ENCODE data around the gene DAP.
"Not testable (repeated sequence)": the region's sequence is repeated elsewhere in the genome, so short reads cannot be mapped to it uniquely, and the experiment has no call there.

Gene DAP

GRCh38 chr5:10780208-10780607, 19.2 kb upstream of the DAP start:
- not testable (repeated sequence) for H3K9ac ChIP-seq (ENCODE audit: low read depth, low read length, poor library complexity); H2BK120ac ChIP-seq (ENCODE audit: low read depth, low read length); H2BK15ac ChIP-seq (ENCODE audit: low read length); DNase-seq (ENCODE audit: low spot score); H3K4ac ChIP-seq (ENCODE audit: low read length); H4K8ac ChIP-seq (ENCODE audit: low read depth, low read length); H4K91ac ChIP-seq (ENCODE audit: low read depth, low read length, poor library complexity); H3K27me3 ChIP-seq (ENCODE audit: control insufficient read depth in 3 of 3, insufficient read depth in 3 of 3, low read depth in 1 of 3, low read length in 3 of 3); H3K4me1 ChIP-seq (ENCODE audit: control insufficient read depth in 2 of 2, insufficient read depth in 1 of 2, low read depth in 1 of 2, low read length in 2 of 2); H2AK5ac ChIP-seq (ENCODE audit: low read depth, low read length); H3K4me2 ChIP-seq (ENCODE audit: insufficient read depth, low read length, poor library complexity, severe bottlenecking); H3K27ac ChIP-seq (replicated peaks; ENCODE audit: low read length); H2BK5ac ChIP-seq (ENCODE audit: low read length); H3K9me3 ChIP-seq (replicated peaks in 1 of 2; ENCODE audit: control insufficient read depth in 2 of 2, insufficient read depth in 1 of 2, low read depth in 1 of 2, low read length in 2 of 2); H2AFZ ChIP-seq (ENCODE audit: low read length); H3K18ac ChIP-seq (ENCODE audit: low read length); H3K4me3 ChIP-seq (ENCODE audit: low read length in 2 of 2); H3K14ac ChIP-seq (ENCODE audit: low read length); H3K36me3 ChIP-seq (replicated peaks in 1 of 2; ENCODE audit: control insufficient read depth in 2 of 2, insufficient read depth in 2 of 2, low read length in 2 of 2); H2BK12ac ChIP-seq (ENCODE audit: low read length); H3K79me1 ChIP-seq (ENCODE audit: low read depth, low read length); H3K23ac ChIP-seq (ENCODE audit: low read depth, low read length, poor library complexity)
- no CpG with 5 or more reads among the region's 7 CpGs for WGBS, 2 donors (ENCODE audit: extremely low coverage in 2 of 2, insufficient read length in 2 of 2, insufficient replicate concordance in 1 of 2)

GRCh38 chr5:10779592-10779991, 18.6 kb upstream of the DAP start:
- Histone ChIP-seq H3K4ac (ENCODE audit: low read length) (no peak overlapping the region), H3K4me1 (ENCODE audit: control insufficient read depth in 2 of 2, insufficient read depth in 1 of 2, low read depth in 1 of 2, low read length in 2 of 2) (no peaks in the 10 kb centered on the region), H2AFZ (ENCODE audit: low read length) (no peak overlapping the region), H2BK15ac (ENCODE audit: low read length) (no peak overlapping the region), H3K4me2 (ENCODE audit: insufficient read depth, low read length, poor library complexity, severe bottlenecking) (no peak overlapping the region), H2BK12ac (ENCODE audit: low read length) (peak overlapping the region; percentile 30), H3K9me3 (replicated peaks in 1 of 2; ENCODE audit: control insufficient read depth in 2 of 2, insufficient read depth in 1 of 2, low read depth in 1 of 2, low read length in 2 of 2) (peaks cover 6% of the 10 kb centered on the region in 2 donors), H3K9ac (ENCODE audit: low read depth, low read length, poor library complexity) (no peak overlapping the region), H4K8ac (ENCODE audit: low read depth, low read length) (no peak overlapping the region), H2BK120ac (ENCODE audit: low read depth, low read length) (no peak overlapping the region), H3K79me1 (ENCODE audit: low read depth, low read length) (no peaks in the 10 kb centered on the region), H3K27ac (replicated peaks; ENCODE audit: low read length) (no peak overlapping the region), H4K91ac (ENCODE audit: low read depth, low read length, poor library complexity) (no peak overlapping the region), H3K23ac (ENCODE audit: low read depth, low read length, poor library complexity) (no peak overlapping the region), H3K36me3 (replicated peaks in 1 of 2; ENCODE audit: control insufficient read depth in 2 of 2, insufficient read depth in 2 of 2, low read length in 2 of 2) (no peaks in the 10 kb centered on the region), H3K14ac (ENCODE audit: low read length) (no peak overlapping the region), H2BK5ac (ENCODE audit: low read length) (no peak overlapping the region), H3K27me3 (ENCODE audit: control insufficient read depth in 3 of 3, insufficient read depth in 3 of 3, low read depth in 1 of 3, low read length in 3 of 3) (peaks cover 0 to 3% (median 0%) of the 10 kb centered on the region in 3 experiments), H3K4me3 (ENCODE audit: low read length in 2 of 2) (no peak overlapping the region), H3K18ac (ENCODE audit: low read length) (no peak overlapping the region), H2AK5ac (ENCODE audit: low read depth, low read length) (no peak overlapping the region)
- no peak for DNase-seq (ENCODE audit: low spot score)

DNA sequence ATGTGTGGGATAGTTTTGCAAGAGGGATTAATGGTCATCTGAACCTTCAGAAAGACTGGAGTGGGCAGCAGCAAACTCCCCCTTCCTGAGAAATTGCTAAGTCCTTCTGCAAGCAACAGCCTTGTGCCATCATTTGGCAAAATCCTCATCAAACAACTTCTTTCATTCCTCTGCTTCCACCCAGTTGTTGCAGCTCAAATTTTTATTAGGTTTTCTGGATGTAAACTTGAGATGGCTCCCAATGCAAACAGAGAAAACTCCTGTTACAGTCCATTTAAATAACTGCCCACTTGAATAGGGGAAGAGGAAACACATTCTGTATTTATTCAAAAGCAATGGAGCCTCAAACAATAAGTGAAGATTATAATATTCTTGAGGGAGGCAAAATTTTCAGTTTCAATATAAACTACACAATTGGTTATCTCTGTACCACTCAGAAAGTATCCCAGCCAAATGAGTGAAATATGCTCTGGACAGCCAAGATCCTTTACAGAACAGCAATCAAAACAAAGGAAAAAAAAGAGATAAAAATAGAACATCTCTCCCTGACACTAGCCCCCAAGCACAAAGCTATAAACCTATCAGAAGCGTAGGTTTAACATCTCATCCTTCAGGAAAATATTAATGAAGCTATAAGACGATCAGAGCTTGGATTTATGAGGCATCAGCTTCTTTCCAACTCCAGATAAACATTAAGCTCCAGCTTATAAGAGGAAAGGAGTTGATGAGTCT, 17.3 kb upstream of the DAP start:
- Histone ChIP-seq H3K36me3 (replicated peaks in 1 of 2; ENCODE audit: control insufficient read depth in 2 of 2, insufficient read depth in 2 of 2, low read length in 2 of 2) (no peaks in the 10 kb centered on the region), H3K4me1 (ENCODE audit: control insufficient read depth in 2 of 2, insufficient read depth in 1 of 2, low read depth in 1 of 2, low read length in 2 of 2) (no peaks in the 10 kb centered on the region), H4K8ac (ENCODE audit: low read depth, low read length) (no peak overlapping the region), H2BK12ac (ENCODE audit: low read length) (no peak overlapping the region), H2AK5ac (ENCODE audit: low read depth, low read length) (no peak overlapping the region), H2BK5ac (ENCODE audit: low read length) (no peak overlapping the region), H3K9me3 (replicated peaks in 1 of 2; ENCODE audit: control insufficient read depth in 2 of 2, insufficient read depth in 1 of 2, low read depth in 1 of 2, low read length in 2 of 2) (peaks cover 6% of the 10 kb centered on the region in 2 donors), H3K4me2 (ENCODE audit: insufficient read depth, low read length, poor library complexity, severe bottlenecking) (no peak overlapping the region), H3K18ac (ENCODE audit: low read length) (no peak overlapping the region), H3K4ac (ENCODE audit: low read length) (no peak overlapping the region), H3K14ac (ENCODE audit: low read length) (no peak overlapping the region), H2BK15ac (ENCODE audit: low read length) (no peak overlapping the region), H3K79me1 (ENCODE audit: low read depth, low read length) (no peaks in the 10 kb centered on the region), H2AFZ (ENCODE audit: low read length) (no peak overlapping the region), H3K9ac (ENCODE audit: low read depth, low read length, poor library complexity) (no peak overlapping the region), H3K4me3 (ENCODE audit: low read length in 2 of 2) (no peak overlapping the region), H4K91ac (ENCODE audit: low read depth, low read length, poor library complexity) (no peak overlapping the region), H2BK120ac (ENCODE audit: low read depth, low read length) (no peak overlapping the region), H3K27ac (replicated peaks; ENCODE audit: low read length) (no peak overlapping the region), H3K27me3 (ENCODE audit: control insufficient read depth in 3 of 3, insufficient read depth in 3 of 3, low read depth in 1 of 3, low read length in 3 of 3) (peaks cover 0 to 3% (median 0%) of the 10 kb centered on the region in 3 experiments), H3K23ac (ENCODE audit: low read depth, low read length, poor library complexity) (no peak overlapping the region)
- no peak for DNase-seq (ENCODE audit: low spot score)
- no CpG with 5 or more reads among the region's 2 CpGs for WGBS, 2 donors (ENCODE audit: extremely low coverage in 2 of 2, insufficient read length in 2 of 2, insufficient replicate concordance in 1 of 2)

- Histone ChIP-seq H3K27me3 (ENCODE audit: control insufficient read depth in 3 of 3, insufficient read depth in 3 of 3, low read depth in 1 of 3, low read length in 3 of 3) (peaks cover 0 to 3% (median 0%) of the 10 kb centered on the region in 3 experiments), H3K4ac (ENCODE audit: low read length) (no peak overlapping the region), H3K14ac (ENCODE audit: low read length) (no peak overlapping the region), H2BK15ac (ENCODE audit: low read length) (no peak overlapping the region), H2AFZ (ENCODE audit: low read length) (no peak overlapping the region), H4K8ac (ENCODE audit: low read depth, low read length) (no peak overlapping the region), H3K27ac (replicated peaks; ENCODE audit: low read length) (no peak overlapping the region), H2BK5ac (ENCODE audit: low read length) (no peak overlapping the region), H2BK12ac (ENCODE audit: low read length) (no peak overlapping the region), H2AK5ac (ENCODE audit: low read depth, low read length) (no peak overlapping the region), H3K23ac (ENCODE audit: low read depth, low read length, poor library complexity) (no peak overlapping the region), H4K91ac (ENCODE audit: low read depth, low read length, poor library complexity) (no peak overlapping the region), H3K4me3 (ENCODE audit: low read length in 2 of 2) (no peak overlapping the region), H2BK120ac (ENCODE audit: low read depth, low read length) (no peak overlapping the region), H3K9ac (ENCODE audit: low read depth, low read length, poor library complexity) (no peak overlapping the region), H3K18ac (ENCODE audit: low read length) (no peak overlapping the region), H3K36me3 (replicated peaks in 1 of 2; ENCODE audit: control insufficient read depth in 2 of 2, insufficient read depth in 2 of 2, low read length in 2 of 2) (no peaks in the 10 kb centered on the region), H3K9me3 (replicated peaks in 1 of 2; ENCODE audit: control insufficient read depth in 2 of 2, insufficient read depth in 1 of 2, low read depth in 1 of 2, low read length in 2 of 2) (peaks cover 6% of the 10 kb centered on the region in 2 donors), H3K79me1 (ENCODE audit: low read depth, low read length) (no peaks in the 10 kb centered on the region), H3K4me1 (ENCODE audit: control insufficient read depth in 2 of 2, insufficient read depth in 1 of 2, low read depth in 1 of 2, low read length in 2 of 2) (no peaks in the 10 kb centered on the region), H3K4me2 (ENCODE audit: insufficient read depth, low read length, poor library complexity, severe bottlenecking) (no peak overlapping the region)
- WGBS, 2 donors (ENCODE audit: extremely low coverage in 2 of 2, insufficient read length in 2 of 2, insufficient replicate concordance in 1 of 2) = no CpG with 5 or more reads among the region's 4 CpGs
- DNase-seq (ENCODE audit: low spot score) = no peak
Measured at GRCh38 chr5:10775646-10776045, 14.6 kb upstream of the DAP start.
